GM19397 (cell line): ENCODE results near the gene PNMA8B.
"Not testable (repeated sequence)": the region's sequence is repeated elsewhere in the genome, so short reads cannot be mapped to it uniquely, and the experiment has no call there.

Experiments
- ATAC-seq: cut with Tn5 transposase; IDR thresholded peaks from one replicate; pipeline ENCODE4 v1.9.1; 2021; ENCODE audit warnings: mild to moderate bottlenecking, moderate library complexity; ENCODE audit not compliant: unreplicated experiment

PNMA8B gene, protein sequence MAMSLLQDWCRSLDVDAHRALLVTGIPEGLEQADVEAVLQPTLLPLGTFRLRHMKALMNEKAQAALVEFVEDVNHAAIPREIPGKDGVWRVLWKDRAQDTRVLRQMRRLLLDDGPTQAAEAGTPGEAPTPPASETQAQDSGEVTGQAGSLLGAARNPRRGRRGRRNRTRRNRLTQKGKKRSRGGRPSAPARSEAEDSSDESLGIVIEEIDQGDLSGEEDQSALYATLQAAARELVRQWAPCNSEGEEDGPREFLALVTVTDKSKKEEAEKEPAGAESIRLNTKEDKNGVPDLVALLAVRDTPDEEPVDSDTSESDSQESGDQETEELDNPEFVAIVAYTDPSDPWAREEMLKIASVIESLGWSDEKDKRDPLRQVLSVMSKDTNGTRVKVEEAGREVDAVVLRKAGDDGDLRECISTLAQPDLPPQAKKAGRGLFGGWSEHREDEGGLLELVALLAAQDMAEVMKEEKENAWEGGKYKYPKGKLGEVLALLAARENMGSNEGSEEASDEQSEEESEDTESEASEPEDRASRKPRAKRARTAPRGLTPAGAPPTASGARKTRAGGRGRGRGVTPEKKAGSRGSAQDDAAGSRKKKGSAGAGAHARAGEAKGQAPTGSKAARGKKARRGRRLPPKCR

GRCh38 chr19:46495786-46496099 lies at the start of gene PNMA8B:
Gene PNMA8B (minus strand): TSS chr19:46495867. CDS start chr19:46495465, 402 bp downstream.
- no peak for ATAC-seq

- ATAC-seq, result no peak
These were observed 49.0 kb upstream of the PNMA8B start for GRCh38 chr19:46544651-46545050.

DNA sequence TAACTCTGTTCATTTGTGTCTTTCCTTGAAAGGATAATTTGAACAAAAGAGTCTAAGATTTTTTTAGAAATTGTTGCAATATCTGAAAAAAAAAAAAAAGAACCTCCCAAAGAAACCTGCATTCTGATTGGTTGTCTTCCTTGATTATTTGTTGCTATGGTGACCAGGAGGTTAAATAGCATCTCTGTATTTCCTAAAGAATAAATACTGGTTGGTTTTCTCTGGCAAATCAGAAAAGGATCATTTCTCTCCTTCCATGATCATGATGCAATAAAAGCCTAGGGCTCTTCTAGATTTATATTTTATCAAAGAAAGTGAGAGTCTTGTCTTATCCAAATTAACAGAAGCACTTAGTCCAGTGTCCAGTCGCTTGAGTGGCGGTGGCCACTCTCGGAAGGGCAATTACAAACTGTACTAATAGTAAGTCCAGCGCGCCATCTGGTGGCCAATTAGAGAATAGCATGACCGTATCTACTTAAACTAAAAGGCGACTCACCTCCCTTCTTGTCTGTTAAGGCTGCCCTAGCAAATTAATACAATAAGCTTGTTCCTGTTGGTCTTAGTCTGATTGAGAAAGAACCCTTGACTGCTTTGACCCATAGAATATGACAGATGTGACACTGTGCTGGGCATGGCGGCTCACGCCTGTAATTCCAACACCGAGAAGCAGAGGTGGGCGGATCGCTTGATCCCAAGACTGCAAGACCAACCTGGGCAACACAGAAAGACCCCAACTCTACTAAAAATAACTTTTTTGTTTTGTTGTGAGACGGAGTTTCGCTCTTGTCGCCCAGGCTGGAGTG lies 47.0 kb upstream of the PNMA8B start:
- no peak for ATAC-seq

- no peak for ATAC-seq
These were observed 41.8 kb upstream of the PNMA8B start for GRCh38 chr19:46537136-46538097.

- no peak for ATAC-seq
These were observed 40.7 kb upstream of the PNMA8B start for GRCh38 chr19:46536391-46536790.

- ATAC-seq, result no peak
These were observed 38.0 kb upstream of the PNMA8B start for GRCh38 chr19:46533621-46534081.

DNA sequence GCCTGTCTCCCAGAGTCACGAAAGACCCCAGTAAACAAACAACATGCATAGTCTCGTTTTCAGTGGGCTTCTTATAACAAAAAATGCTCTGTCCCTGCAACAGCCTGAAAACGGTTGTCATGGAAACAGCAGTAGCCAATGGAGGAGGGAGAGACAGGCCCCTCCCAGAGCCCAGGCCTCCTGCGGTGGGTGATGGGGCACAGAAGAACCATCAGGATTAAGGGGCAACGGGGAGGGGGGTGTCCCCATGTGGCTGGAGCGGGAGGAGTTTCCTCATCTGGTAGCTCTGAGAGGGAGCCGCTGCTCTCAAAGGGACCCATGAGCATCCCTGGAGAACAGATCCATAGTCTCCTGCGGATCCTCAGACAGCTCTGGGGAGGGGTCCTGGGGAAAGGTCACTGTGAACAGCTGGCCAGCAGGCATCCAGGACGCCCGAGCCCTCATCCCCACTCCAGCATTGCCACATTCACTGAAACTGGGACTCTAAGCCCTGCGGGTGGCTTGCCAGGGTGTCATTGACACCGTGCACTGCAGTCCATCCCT lies 37.5 kb upstream of the PNMA8B start:
- no peak for ATAC-seq

GRCh38 chr19:46530636-46531035 lies 35.0 kb upstream of the PNMA8B start:
- ATAC-seq, result no peak

DNA sequence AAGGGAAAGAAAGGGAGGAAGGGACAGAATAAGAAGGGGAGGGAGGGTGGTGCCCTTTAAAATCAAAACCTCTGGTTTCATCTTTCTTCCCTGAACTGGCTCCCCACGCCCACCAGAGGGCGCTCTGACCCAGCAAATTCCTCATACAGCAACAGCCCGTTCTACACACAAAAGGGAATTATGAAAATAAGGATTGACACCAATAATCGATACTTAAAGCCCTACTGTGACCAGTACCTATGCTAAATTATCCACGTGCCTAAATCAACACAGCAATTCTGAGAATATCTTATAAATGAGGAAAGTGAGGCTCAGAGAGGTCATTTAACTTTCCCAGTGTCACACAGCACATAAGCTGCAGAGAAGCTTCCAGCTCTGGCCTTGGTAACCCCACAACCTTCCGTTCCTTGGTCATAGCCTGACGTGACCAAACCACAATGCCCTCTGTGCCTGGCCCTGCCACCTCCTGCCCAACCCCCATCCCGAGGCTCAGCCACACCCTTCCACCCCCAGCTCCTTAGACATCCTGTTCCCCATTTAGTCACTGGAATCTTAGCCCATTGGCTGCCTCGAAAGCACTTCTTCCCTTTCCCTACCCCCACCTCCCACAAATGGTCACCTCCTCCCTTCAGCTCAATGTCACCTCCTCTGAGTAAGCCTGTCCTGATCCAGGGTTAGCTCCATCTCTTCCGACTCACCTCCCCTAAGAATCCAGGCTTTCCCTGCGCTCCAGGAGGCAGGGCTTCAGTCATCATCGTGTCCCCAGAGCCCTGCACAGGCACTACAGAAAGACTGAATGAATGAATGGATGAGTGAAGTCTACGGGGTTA lies 34.2 kb upstream of the PNMA8B start:
- no peak for ATAC-seq

- no peak for ATAC-seq
These were observed 33.2 kb upstream of the PNMA8B start for GRCh38 chr19:46528601-46529590.

- ATAC-seq, result not testable (repeated sequence)
These were observed 31.1 kb upstream of the PNMA8B start for GRCh38 chr19:46526801-46527200.

GRCh38 chr19:46524308-46524707 lies 28.6 kb upstream of the PNMA8B start:
- ATAC-seq, result no peak

DNA sequence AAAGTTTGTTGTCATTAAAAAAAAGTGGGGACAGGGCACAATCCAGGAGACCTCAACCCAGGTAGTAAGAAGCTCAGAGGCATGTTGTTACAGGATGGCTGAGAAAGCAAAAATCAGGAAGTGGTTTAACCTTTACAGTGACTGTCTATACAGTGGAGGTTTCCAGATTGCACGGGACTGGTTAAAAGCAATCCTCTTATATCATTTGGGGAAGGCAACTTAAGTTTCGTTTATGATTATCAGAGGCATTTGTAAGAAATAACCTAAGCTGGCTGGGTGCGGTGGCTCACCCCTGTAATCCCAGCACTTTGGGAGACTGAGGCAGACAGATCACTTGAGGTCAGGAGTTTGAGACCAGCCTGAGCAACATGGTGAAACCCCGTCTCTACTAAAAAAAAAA lies 27.3 kb upstream of the PNMA8B start:
- ATAC-seq, result not testable (repeated sequence)

GRCh38 chr19:46521241-46521868 lies 25.7 kb upstream of the PNMA8B start:
- ATAC-seq, result no peak

DNA sequence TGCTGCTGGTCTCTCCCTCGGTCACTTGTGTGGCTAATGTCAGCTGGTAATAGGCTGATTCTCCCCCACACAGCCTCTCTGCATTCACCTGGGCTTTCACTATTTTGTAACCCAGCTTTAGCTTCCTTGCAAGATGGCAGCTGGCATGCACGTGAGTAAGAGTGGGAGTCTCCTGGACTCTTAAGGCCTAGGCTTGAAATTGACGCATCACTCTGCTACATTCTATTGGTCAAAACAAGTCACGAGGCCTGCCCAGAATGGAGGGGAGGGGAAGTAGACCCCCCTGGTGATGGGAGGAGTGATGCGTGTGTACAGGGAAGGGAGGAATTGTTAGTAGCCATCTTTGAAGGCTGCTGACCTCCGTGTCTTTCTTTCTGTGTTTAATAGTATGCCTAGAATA lies 24.9 kb upstream of the PNMA8B start:
- ATAC-seq, result no peak

- ATAC-seq, result no peak
These were observed 21.8 kb upstream of the PNMA8B start for GRCh38 chr19:46517471-46517870.

DNA sequence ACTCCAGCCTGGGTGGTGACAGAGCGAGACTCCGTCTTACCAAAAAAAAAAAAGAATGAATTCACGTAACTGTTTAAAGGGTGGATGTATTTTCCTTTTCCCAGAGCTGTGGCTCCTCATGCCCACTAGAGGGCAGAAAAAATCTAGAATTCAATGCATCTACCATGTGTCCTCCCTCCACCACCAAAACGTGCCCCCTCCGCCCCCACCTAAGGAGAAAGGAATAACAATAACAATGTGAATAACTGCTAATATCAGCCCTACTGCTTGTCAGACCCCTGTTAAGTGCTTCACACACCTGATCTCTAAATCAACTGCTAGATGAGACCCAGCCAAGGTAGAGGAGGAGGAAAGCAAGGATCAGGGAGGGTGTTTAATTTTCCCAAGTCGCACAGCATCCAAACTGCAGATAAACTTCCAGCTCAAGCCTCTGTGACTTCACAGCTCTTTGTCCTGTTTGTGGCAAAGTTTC lies 20.2 kb upstream of the PNMA8B start:
- ATAC-seq, result no peak

- no peak for ATAC-seq
These were observed 19.6 kb upstream of the PNMA8B start for GRCh38 chr19:46515290-46515609.
